Large intestine (tissue), 3 donors: ENCODE data around the gene FER. TPM values are rescaled to one million over a fixed set of nuclear protein-coding genes. Genes with fewer than 3 reads are reported as not detected.

Source experiments
- DNase-seq, 2 donors: peaks; one replicate each; pipeline versions ENCODE4 v3.0.0 to v3.0.0-alpha.2; 2013
- H3K27ac ChIP-seq: one replicate; pipeline ENCODE4 v1.5.1; 2013; ENCODE audit warnings: low read length
- H3K27me3 ChIP-seq: 2 replicates; pipeline ENCODE4 v1.6.1; 2013; ENCODE audit warnings: low read length; ENCODE audit not compliant: control insufficient read depth, insufficient read depth
- H3K36me3 ChIP-seq: 2 replicates; pipeline ENCODE4 v1.6.1; 2013; ENCODE audit warnings: low read length; ENCODE audit not compliant: control insufficient read depth, insufficient read depth
- H3K4me1 ChIP-seq: one replicate; pipeline ENCODE4 v1.6.1; 2013; ENCODE audit warnings: low read length; ENCODE audit not compliant: control insufficient read depth, insufficient read depth
- H3K4me3 ChIP-seq: one replicate; pipeline ENCODE4 v1.5.1; 2013; ENCODE audit warnings: low read length
- H3K9me3 ChIP-seq: one replicate; pipeline ENCODE4 v1.6.1; 2013; ENCODE audit warnings: mild to moderate bottlenecking, low read depth, low read length, moderate library complexity; ENCODE audit not compliant: control insufficient read depth
- WGBS: methylation state at CpG from one replicate; pipeline ENCODE4 v1.1.5; 2013; ENCODE audit warnings: low lambda C conversion rate; ENCODE audit not compliant: insufficient coverage; 5-methylcytosine and 5-hydroxymethylcytosine counted together
- polyA plus RNA-seq: library from polyadenylated mRNA; unstranded; fragments of 120-200 nt; gene quantifications from one replicate; pipeline ENCODE4 v1.2.1, GENCODE V29; 2013

Gene FER
- polyA plus RNA-seq, 1 donor = 7.2 TPM

- Histone ChIP-seq H3K27ac (no peak overlapping the region), H3K9me3 (no peaks in the 10 kb centered on the region), H3K27me3 (no peaks in the 10 kb centered on the region), H3K4me3 (no peak overlapping the region), H3K36me3 (no peaks in the 10 kb centered on the region), H3K4me1 (no peaks in the 10 kb centered on the region)
- no peak for DNase-seq
- 83% methylated on average over 1 of the region's 3 CpGs for WGBS
These were observed 3.9 kb upstream of the FER start for GRCh38 chr5:108743846-108744245.

DNA sequence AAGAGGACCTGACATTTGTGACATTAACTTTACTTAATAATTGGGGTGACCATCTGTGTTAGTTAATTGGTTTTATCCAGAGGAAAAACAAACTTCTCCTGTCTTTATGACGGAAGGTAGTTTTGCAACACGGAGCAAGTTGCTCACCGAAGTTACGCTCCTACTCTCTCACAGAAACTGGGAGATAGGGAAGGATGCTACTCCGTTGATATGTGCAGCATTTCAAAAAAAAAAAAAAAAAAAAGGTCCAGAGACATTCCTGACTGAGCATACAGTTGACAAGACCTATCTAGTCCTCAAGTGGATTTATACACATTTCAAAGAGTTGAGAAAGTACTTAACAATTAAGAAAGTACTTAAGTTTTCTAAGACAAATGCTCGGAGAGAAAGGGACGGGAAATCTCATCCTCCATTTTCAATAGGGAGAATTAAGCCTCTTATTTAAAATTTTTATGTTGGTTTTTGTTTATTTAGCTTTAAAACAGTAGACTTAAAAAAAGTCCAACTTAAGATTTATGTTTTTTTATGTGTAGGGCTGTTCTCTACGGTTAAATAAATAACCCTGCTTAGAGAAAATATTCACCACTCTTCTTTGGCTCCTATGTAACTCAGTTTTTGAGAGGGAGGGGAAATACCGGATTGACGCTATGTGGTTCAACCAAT lies 455 bp upstream of the FER start:
- no peaks in the 10 kb centered on the region for H3K27me3 ChIP-seq
- no peaks in the 10 kb centered on the region for H3K36me3 ChIP-seq
- H3K4me1 ChIP-seq = no peaks in the 10 kb centered on the region
- no peak for DNase-seq
- no peaks in the 10 kb centered on the region for H3K9me3 ChIP-seq
- H3K27ac ChIP-seq = peak overlapping the region; percentile 99
- H3K4me3 ChIP-seq = peak overlapping the region; percentile 97
- WGBS = 78% methylated on average over 2 of the region's 10 CpGs

DNA sequence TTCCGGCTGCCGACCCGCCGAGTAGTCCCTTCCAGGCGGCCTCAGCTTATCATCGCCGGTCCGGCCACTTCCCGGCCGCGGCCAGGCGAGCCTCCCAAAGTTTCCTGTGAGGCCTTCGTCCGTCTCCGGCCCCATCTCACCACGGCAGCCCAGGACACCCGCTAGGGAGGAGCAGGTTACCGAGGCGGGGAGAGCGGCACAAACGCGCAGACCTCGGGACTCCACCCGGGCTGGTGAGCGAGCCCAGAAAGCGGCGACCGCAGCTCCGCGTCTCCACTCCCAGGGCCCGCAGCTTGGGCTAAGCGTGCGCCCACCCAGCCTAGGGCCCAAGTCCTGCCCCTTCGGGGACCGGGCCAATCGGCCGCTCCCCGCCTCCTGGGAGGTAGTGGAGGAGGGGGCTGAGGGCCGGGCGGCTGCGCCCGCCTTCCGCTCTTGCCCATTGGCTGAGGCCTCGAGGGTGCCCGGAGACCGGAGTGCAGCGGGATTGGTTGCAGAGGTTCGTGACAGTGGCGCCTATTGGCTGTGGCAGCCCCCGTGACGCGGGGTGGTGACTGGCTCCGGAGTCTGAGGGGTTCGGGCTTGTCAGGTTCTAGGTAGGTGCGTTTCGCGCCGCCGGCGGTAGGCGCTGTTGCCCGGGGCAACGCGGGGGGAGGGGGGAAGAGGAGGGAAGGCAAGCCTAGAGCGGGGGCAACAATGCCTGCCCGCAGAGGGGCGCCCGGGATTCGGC lies 867 bp downstream of the FER start:
- Histone ChIP-seq H3K9me3 (no peaks in the 10 kb centered on the region), H3K27me3 (no peaks in the 10 kb centered on the region), H3K4me1 (no peaks in the 10 kb centered on the region), H3K4me3 (peak overlapping the region; percentile 97), H3K27ac (peak overlapping the region; percentile 99), H3K36me3 (no peaks in the 10 kb centered on the region)
- DNase-seq = peak; percentile 98 to 99
- WGBS = no CpG with 5 or more reads among the region's 69 CpGs

DNA sequence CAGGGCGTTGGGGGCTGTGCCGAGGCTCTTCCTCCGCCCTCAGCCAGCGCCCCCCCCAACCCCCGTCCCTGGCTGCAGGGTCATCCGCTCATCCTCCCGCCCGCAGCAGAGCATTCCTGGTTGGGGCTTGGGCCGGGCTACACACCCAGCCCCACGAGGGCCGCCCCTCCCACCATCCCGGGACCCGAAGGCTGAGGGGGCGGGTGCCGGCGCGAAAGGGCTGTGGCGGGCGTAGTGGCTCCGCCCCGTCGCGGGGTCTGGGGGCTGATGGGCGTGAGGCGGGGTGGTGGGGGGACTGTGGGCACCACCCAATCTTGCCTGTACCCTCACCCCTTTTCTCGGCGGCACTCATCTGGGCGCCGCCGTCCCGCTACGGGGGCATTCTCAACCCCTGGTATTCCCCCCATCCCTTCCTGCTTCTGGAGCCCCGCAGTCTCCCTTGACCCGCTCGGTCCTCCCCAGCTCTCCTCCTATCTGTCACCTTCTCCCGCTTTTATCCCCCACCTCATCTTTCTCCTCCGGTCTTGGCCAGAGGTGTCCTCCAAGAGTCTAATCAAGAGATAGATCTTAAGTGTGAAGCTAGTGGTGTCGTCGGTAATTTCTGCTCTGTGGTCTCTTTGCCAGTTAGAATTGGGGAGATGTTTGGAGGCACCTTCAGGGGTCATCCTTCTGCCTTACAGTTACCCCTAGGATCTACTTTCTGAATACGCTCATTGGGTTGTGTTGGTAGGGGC lies 1.6 kb downstream of the FER start:
- H3K4me1 ChIP-seq = no peaks in the 10 kb centered on the region
- no peaks in the 10 kb centered on the region for H3K36me3 ChIP-seq
- peak overlapping the region; percentile 66 for H3K27ac ChIP-seq
- DNase-seq = peak; percentile 36 to 57
- no peaks in the 10 kb centered on the region for H3K27me3 ChIP-seq
- WGBS = no CpG with 5 or more reads among the region's 40 CpGs
- peak overlapping the region; percentile 97 for H3K4me3 ChIP-seq
- H3K9me3 ChIP-seq = no peaks in the 10 kb centered on the region

GRCh38 chr5:108753331-108753730 lies 5.6 kb downstream of the FER start:
- 100% methylated on average over 2 of the region's 3 CpGs for WGBS
- H3K27me3 ChIP-seq = no peaks in the 10 kb centered on the region
- no peaks in the 10 kb centered on the region for H3K4me1 ChIP-seq
- no peak for DNase-seq
- no peak overlapping the region for H3K27ac ChIP-seq
- H3K36me3 ChIP-seq = no peaks in the 10 kb centered on the region
- H3K4me3 ChIP-seq = no peak overlapping the region
- no peaks in the 10 kb centered on the region for H3K9me3 ChIP-seq

GRCh38 chr5:108753877-108754276 lies 6.2 kb downstream of the FER start:
- Histone ChIP-seq H3K4me1 (no peaks in the 10 kb centered on the region), H3K4me3 (no peak overlapping the region), H3K9me3 (no peaks in the 10 kb centered on the region), H3K36me3 (no peaks in the 10 kb centered on the region), H3K27ac (no peak overlapping the region), H3K27me3 (no peaks in the 10 kb centered on the region)
- WGBS = no CpG with 5 or more reads among the region's 6 CpGs
- DNase-seq = no peak

- no peaks in the 10 kb centered on the region for H3K9me3 ChIP-seq
- DNase-seq = no peak
- WGBS = 100% methylated on average over 1 of the region's 1 CpG
- no peaks in the 10 kb centered on the region for H3K4me1 ChIP-seq
- no peak overlapping the region for H3K27ac ChIP-seq
- no peak overlapping the region for H3K4me3 ChIP-seq
- no peaks in the 10 kb centered on the region for H3K36me3 ChIP-seq
- no peaks in the 10 kb centered on the region for H3K27me3 ChIP-seq
These were observed 12.8 kb downstream of the FER start for GRCh38 chr5:108760512-108760911.

DNA sequence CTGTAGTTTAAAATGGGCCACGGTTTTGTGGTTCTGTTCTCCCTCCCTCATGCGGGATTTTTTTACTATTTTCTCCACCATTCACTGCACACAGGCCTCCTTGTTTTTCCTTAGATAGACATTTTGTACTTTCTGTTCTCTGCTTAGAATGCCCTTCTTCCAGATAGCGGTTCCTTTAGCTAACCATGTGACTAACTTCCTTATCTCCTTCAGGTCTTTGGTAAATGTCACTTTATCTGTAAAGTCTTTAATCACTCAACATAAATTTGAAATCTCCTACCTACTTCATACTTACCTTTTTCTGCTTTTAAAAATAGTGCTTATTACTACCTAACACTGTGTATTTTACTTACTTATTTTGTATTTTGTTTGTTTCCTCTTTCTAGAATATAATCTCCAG lies 15.0 kb downstream of the FER start:
- no peak overlapping the region for H3K27ac ChIP-seq
- no peak for DNase-seq
- no peaks in the 10 kb centered on the region for H3K4me1 ChIP-seq
- no peaks in the 10 kb centered on the region for H3K27me3 ChIP-seq
- WGBS = 43% methylated on average over 2 of the region's 3 CpGs
- H3K9me3 ChIP-seq = no peaks in the 10 kb centered on the region
- H3K4me3 ChIP-seq = no peak overlapping the region
- no peaks in the 10 kb centered on the region for H3K36me3 ChIP-seq

DNA sequence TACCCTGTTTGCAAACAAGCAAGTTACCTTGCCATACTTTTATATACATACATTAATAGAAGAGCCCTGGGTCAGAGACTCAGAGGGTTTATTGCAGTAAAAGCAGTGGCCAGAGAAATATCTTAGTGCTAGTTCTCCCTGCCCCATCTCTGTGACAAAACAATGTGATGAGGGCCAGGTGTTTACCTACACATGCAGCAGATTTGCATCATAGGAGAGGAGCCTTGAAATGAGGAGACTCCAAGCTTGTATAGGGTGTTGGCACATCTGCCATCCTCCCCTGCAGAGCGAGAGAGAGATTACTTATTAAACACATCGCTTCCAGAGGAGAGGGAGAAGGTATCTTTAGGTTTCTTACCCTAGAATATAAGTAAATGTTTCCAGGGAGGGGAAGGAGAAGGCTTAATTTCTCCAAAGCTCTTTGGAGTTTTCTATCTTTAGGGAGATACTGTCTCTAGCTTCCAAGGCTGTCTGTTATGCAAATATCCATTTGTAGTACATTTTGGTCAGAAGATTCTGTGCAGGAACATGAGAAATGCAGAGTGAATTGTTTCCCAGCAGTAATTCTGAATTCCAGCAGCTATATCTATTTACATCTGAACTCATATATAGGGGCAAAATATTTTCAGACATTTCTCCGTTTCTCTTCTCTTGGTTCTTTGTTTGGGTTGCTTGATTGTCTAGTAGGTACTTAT lies 15.7 kb downstream of the FER start:
- DNase-seq = no peak
- Histone ChIP-seq H3K4me3 (no peak overlapping the region), H3K36me3 (no peaks in the 10 kb centered on the region), H3K27ac (no peak overlapping the region), H3K9me3 (no peaks in the 10 kb centered on the region), H3K4me1 (no peaks in the 10 kb centered on the region), H3K27me3 (no peaks in the 10 kb centered on the region)
- WGBS = no CpG with 5 or more reads among the region's 3 CpGs

GRCh38 chr5:108765647-108766046 lies 17.9 kb downstream of the FER start:
- Histone ChIP-seq H3K9me3 (no peaks in the 10 kb centered on the region), H3K4me3 (no peak overlapping the region), H3K27ac (no peak overlapping the region), H3K4me1 (no peaks in the 10 kb centered on the region), H3K27me3 (no peaks in the 10 kb centered on the region), H3K36me3 (no peaks in the 10 kb centered on the region)
- DNase-seq = no peak
